Prostate gland (tissue), 2 donors: ENCODE data around the gene WWP2. TPM values are rescaled to one million over a fixed set of nuclear protein-coding genes. Genes with fewer than 3 reads are reported as not detected.
A peak's percentile ranks its signal among the peaks of the same experiment; 100 is the strongest.

Experiments
- DNase-seq: peaks from one replicate; pipeline ENCODE4 v3.0.0-alpha.2; 2019; ENCODE audit warnings: low spot score
- H3K27ac ChIP-seq, 2 donors: fragments of 200-600 bp; sonication (generic); 2 replicates each; pipeline ENCODE4 v1.5.1; 2017 to 2019
- H3K27me3 ChIP-seq: fragments of 200-600 bp; sonication (generic); replicated peaks from 2 replicates; pipeline ENCODE4 v1.5.1; 2019; ENCODE audit not compliant: insufficient read depth
- H3K36me3 ChIP-seq, 2 donors: fragments of 200-600 bp; sonication (generic); 1 replicate in 1 of 2; 2 replicates in 1 of 2; pipeline versions ENCODE4 v1.5.1 to v1.8.1; 2017 to 2019
- H3K4me1 ChIP-seq: fragments of 200-600 bp; sonication (generic); replicated peaks from 2 replicates; pipeline ENCODE4 v1.5.1; 2019
- H3K4me3 ChIP-seq, 2 donors: fragments of 200-600 bp; sonication (generic); 2 replicates each; pipeline ENCODE4 v1.5.1; 2017 to 2019
- H3K9me3 ChIP-seq: fragments of 200-600 bp; sonication (generic); 2 replicates; pipeline ENCODE4 v1.5.1; 2017
- POLR2A ChIP-seq: fragments of 450-650 bp; IDR thresholded peaks from one replicate; pipeline ENCODE4 v1.6.1; 2016; ENCODE audit warnings: antibody characterized with exemption, mild to moderate bottlenecking
- POLR2AphosphoS5 ChIP-seq: sonication (generic); formaldehyde crosslinking; IDR thresholded peaks from one replicate; pipeline ENCODE4 v1.6.1; 2017; ENCODE audit warnings: antibody characterized with exemption
- WGBS: methylation state at CpG from one replicate; pipeline ENCODE4 v1.1.5; 2018; 5-methylcytosine and 5-hydroxymethylcytosine counted together
- intact Hi-C: fragments of 100-400 bp; cut with DNase I; formaldehyde crosslinking; loops from one replicate; pipeline ENCODE4 v1.14.2; 2022
- total RNA-seq, 2 donors: library from RNA; depleted of rRNA; stranded (reverse); fragments of >200 nt; gene quantifications; one replicate each; pipeline ENCODE4 v1.1.0, GENCODE V29; 2016
- TF ChIP-seq, protein P1 (sequence below), 4 experiments: fragments of 200-600 bp in 2 of 4; fragments of 450-650 bp in 2 of 4; sonication (generic) in 2 of 4; IDR thresholded peaks; 1 replicate in 3 of 4; 2 replicates in 1 of 4; pipeline ENCODE4 v1.5.1; 2016 to 2019; ENCODE audit warnings: antibody characterized with exemption in 4 of 4, mild to moderate bottlenecking in 2 of 4, moderate library complexity in 2 of 4

The WWP2 gene
- total RNA-seq, 2 donors from 2014 or later: 30.9 to 66.3 TPM

GRCh38 chr16:69886726-69887125 lies 124.6 kb downstream of the WWP2 start:
- 98% methylated on average over 5 of the region's 5 CpGs for WGBS
- Histone ChIP-seq H3K27ac (no peak overlapping the region), H3K9me3 (no peaks in the 10 kb centered on the region), H3K27me3 (no peaks in the 10 kb centered on the region), H3K36me3 (no peaks in the 10 kb centered on the region), H3K4me1 (peaks cover 3% of the 10 kb centered on the region), H3K4me3 (no peak overlapping the region)
- intact Hi-C loops: no loop called here
- no peak for DNase-seq
- TF ChIP-seq, protein P1, sequence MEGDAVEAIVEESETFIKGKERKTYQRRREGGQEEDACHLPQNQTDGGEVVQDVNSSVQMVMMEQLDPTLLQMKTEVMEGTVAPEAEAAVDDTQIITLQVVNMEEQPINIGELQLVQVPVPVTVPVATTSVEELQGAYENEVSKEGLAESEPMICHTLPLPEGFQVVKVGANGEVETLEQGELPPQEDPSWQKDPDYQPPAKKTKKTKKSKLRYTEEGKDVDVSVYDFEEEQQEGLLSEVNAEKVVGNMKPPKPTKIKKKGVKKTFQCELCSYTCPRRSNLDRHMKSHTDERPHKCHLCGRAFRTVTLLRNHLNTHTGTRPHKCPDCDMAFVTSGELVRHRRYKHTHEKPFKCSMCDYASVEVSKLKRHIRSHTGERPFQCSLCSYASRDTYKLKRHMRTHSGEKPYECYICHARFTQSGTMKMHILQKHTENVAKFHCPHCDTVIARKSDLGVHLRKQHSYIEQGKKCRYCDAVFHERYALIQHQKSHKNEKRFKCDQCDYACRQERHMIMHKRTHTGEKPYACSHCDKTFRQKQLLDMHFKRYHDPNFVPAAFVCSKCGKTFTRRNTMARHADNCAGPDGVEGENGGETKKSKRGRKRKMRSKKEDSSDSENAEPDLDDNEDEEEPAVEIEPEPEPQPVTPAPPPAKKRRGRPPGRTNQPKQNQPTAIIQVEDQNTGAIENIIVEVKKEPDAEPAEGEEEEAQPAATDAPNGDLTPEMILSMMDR (IDR thresholded peaks at IDR 0.05): no peak
- TF ChIP-seq POLR2A (no peak), POLR2AphosphoS5 (no peak)

GRCh38 chr16:69888005-69888590 lies 126.0 kb downstream of the WWP2 start:
- WGBS: 70% methylated on average over 15 of the region's 15 CpGs

DNA sequence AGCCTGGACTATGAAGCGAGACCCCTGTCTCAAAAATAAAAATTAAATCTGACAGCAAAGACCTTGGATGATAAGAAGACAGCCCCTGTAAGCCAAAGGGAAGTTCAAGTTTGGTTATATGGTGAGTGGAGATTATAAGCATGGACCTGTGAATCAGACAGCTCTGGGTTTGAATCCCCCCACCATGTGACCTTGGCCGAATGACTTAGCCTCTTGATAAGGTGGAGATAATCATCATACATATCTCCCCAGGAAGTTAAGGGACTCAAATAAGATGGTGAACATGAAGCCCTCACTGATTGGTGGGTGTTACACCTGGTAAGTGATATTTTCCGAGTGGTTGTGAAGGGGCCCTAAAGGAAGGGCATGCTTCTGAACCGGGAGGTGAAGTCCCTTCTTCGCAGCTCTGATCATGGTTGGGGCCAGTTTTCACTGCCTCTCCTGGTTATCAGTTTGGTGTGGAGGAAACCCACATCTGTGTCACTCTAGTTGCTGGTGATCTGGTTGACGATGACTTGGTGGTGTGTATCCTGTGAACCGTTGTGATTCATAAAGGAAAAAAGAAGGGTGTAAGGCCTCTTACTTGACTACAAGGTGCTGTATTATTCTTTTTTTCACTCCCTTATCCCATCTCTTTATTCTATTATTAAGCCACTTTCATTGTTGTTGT lies 127.3 kb downstream of the WWP2 start:
- no peak overlapping the region for H3K4me3 ChIP-seq
- no peaks in the 10 kb centered on the region for H3K9me3 ChIP-seq
- no peaks in the 10 kb centered on the region for H3K36me3 ChIP-seq
- peak overlapping the region in 1 of 2 donors; percentile 75 for H3K27ac ChIP-seq
- no peak for DNase-seq
- intact Hi-C loops: no loop called here
- no peaks in the 10 kb centered on the region for H3K27me3 ChIP-seq
- H3K4me1 ChIP-seq: peaks cover 3% of the 10 kb centered on the region
- TF ChIP-seq, protein P1 (IDR thresholded peaks at IDR 0.05): no peak
- no peak for TF ChIP-seq POLR2A
- no peak for TF ChIP-seq POLR2AphosphoS5
- WGBS: 96% methylated on average over 7 of the region's 7 CpGs

More at GRCh38 chr16:69888005-69888590, 126.0 kb downstream of the WWP2 start:
- DNase-seq: no peak
- intact Hi-C loops: no loop called here
- Histone ChIP-seq H3K9me3 (no peaks in the 10 kb centered on the region), H3K36me3 (no peaks in the 10 kb centered on the region), H3K4me3 (no peak overlapping the region), H3K27ac (no peak overlapping the region), H3K27me3 (no peaks in the 10 kb centered on the region), H3K4me1 (peaks cover 3% of the 10 kb centered on the region)
- TF ChIP-seq POLR2AphosphoS5 (no peak), POLR2A (no peak)
- TF ChIP-seq, protein P1 (IDR thresholded peaks at IDR 0.05): no peak

- peaks cover 3% of the 10 kb centered on the region for H3K4me1 ChIP-seq
- intact Hi-C loops: no loop called here
- H3K27ac ChIP-seq: peak overlapping the region; percentile 66 to 75
- DNase-seq: peak; percentile 23
- 38% methylated on average over 17 of the region's 17 CpGs for WGBS
- no peaks in the 10 kb centered on the region for H3K27me3 ChIP-seq
- TF ChIP-seq POLR2AphosphoS5 (peak; percentile 48), POLR2A (no peak)
- H3K36me3 ChIP-seq: no peaks in the 10 kb centered on the region
- H3K9me3 ChIP-seq: no peaks in the 10 kb centered on the region
- no peak overlapping the region for H3K4me3 ChIP-seq
These were observed 128.2 kb downstream of the WWP2 start for GRCh38 chr16:69890114-69890891.

GRCh38 chr16:69890892-69891282 lies 128.8 kb downstream of the WWP2 start:
- TF ChIP-seq POLR2A (no peak), POLR2AphosphoS5 (no peak)
- TF ChIP-seq, protein P1 (IDR thresholded peaks at IDR 0.05): no peak
- Histone ChIP-seq H3K36me3 (no peaks in the 10 kb centered on the region), H3K27ac (peak overlapping the region; percentile 66 to 75), H3K4me3 (no peak overlapping the region), H3K4me1 (peaks cover 3% of the 10 kb centered on the region), H3K27me3 (no peaks in the 10 kb centered on the region), H3K9me3 (no peaks in the 10 kb centered on the region)
- intact Hi-C loops: no loop called here
- 53% methylated on average over 8 of the region's 8 CpGs for WGBS
- DNase-seq: no peak
